ENCODE data around the gene SLC26A11.

Gene SLC26A11

GRCh38 chr17:80291691-80292487 lies 71.7 kb downstream of the SLC26A11 start:
- Histone ChIP-seq H3K27me3 (ENCODE audit: insufficient read depth, poor library complexity, severe bottlenecking) (no peaks in the 10 kb centered on the region), H3K27ac (ENCODE audit: poor library complexity, severe bottlenecking) (no peak overlapping the region), H3K4me1 (ENCODE audit: insufficient read depth, poor library complexity, severe bottlenecking) (no peaks in the 10 kb centered on the region), H3K9me3 (ENCODE audit: severe bottlenecking) (no peaks in the 10 kb centered on the region), H3K36me3 (ENCODE audit: low read depth) (peaks cover 99% of the 10 kb centered on the region), H3K4me3 (ENCODE audit: severe bottlenecking) (no peak overlapping the region)
- DNase-seq (ENCODE audit: low spot score) (no peak), ATAC-seq (ENCODE audit: low read depth) (no peak)
- TF ChIP-seq CTCF (IDR thresholded peaks at IDR 0.05; ENCODE audit: poor library complexity, severe bottlenecking), result no peak

GRCh38 chr17:80292521-80292971 lies 72.3 kb downstream of the SLC26A11 start:
- no peaks in the 10 kb centered on the region for H3K9me3 ChIP-seq (ENCODE audit: severe bottlenecking)
- no peaks in the 10 kb centered on the region for H3K4me1 ChIP-seq (ENCODE audit: insufficient read depth, poor library complexity, severe bottlenecking)
- DNase-seq (ENCODE audit: low spot score) (no peak), ATAC-seq (ENCODE audit: low read depth) (no peak)
- no peak for TF ChIP-seq CTCF (IDR thresholded peaks at IDR 0.05; ENCODE audit: poor library complexity, severe bottlenecking)
- no peak overlapping the region for H3K4me3 ChIP-seq (ENCODE audit: severe bottlenecking)
- H3K36me3 ChIP-seq (ENCODE audit: low read depth), result peaks cover 97% of the 10 kb centered on the region
- H3K27me3 ChIP-seq (ENCODE audit: insufficient read depth, poor library complexity, severe bottlenecking), result no peaks in the 10 kb centered on the region
- no peak overlapping the region for H3K27ac ChIP-seq (ENCODE audit: poor library complexity, severe bottlenecking)

- Histone ChIP-seq H3K9me3 (ENCODE audit: severe bottlenecking) (no peaks in the 10 kb centered on the region), H3K4me1 (ENCODE audit: insufficient read depth, poor library complexity, severe bottlenecking) (no peaks in the 10 kb centered on the region), H3K36me3 (ENCODE audit: low read depth) (peaks cover 96% of the 10 kb centered on the region), H3K27ac (ENCODE audit: poor library complexity, severe bottlenecking) (no peak overlapping the region), H3K4me3 (ENCODE audit: severe bottlenecking) (no peak overlapping the region), H3K27me3 (ENCODE audit: insufficient read depth, poor library complexity, severe bottlenecking) (no peaks in the 10 kb centered on the region)
- no peak for TF ChIP-seq CTCF (IDR thresholded peaks at IDR 0.05; ENCODE audit: poor library complexity, severe bottlenecking)
- no peak for DNase-seq (ENCODE audit: low spot score)
- ATAC-seq (ENCODE audit: low read depth), result no peak
These were observed 74.0 kb downstream of the SLC26A11 start for GRCh38 chr17:80294210-80294609.

GRCh38 chr17:80294653-80295052 lies 74.4 kb downstream of the SLC26A11 start:
- no peak overlapping the region for H3K27ac ChIP-seq (ENCODE audit: poor library complexity, severe bottlenecking)
- no peak for TF ChIP-seq CTCF (IDR thresholded peaks at IDR 0.05; ENCODE audit: poor library complexity, severe bottlenecking)

GRCh38 chr17:80295146-80295545 lies 74.9 kb downstream of the SLC26A11 start:
- no peaks in the 10 kb centered on the region for H3K9me3 ChIP-seq (ENCODE audit: severe bottlenecking)
- ATAC-seq (ENCODE audit: low read depth) (no peak), DNase-seq (ENCODE audit: low spot score) (no peak)
- H3K4me1 ChIP-seq (ENCODE audit: insufficient read depth, poor library complexity, severe bottlenecking), result no peaks in the 10 kb centered on the region
- no peak overlapping the region for H3K4me3 ChIP-seq (ENCODE audit: severe bottlenecking)
- no peak for TF ChIP-seq CTCF (IDR thresholded peaks at IDR 0.05; ENCODE audit: poor library complexity, severe bottlenecking)
- peaks cover 96% of the 10 kb centered on the region for H3K36me3 ChIP-seq (ENCODE audit: low read depth)
- H3K27ac ChIP-seq (ENCODE audit: poor library complexity, severe bottlenecking), result no peak overlapping the region
- no peaks in the 10 kb centered on the region for H3K27me3 ChIP-seq (ENCODE audit: insufficient read depth, poor library complexity, severe bottlenecking)

More at GRCh38 chr17:80294653-80295052, 74.4 kb downstream of the SLC26A11 start:
- no peak for DNase-seq (ENCODE audit: low spot score)
- no peaks in the 10 kb centered on the region for H3K9me3 ChIP-seq (ENCODE audit: severe bottlenecking)
- no peaks in the 10 kb centered on the region for H3K4me1 ChIP-seq (ENCODE audit: insufficient read depth, poor library complexity, severe bottlenecking)
- H3K36me3 ChIP-seq (ENCODE audit: low read depth), result peaks cover 96% of the 10 kb centered on the region
- H3K27me3 ChIP-seq (ENCODE audit: insufficient read depth, poor library complexity, severe bottlenecking), result no peaks in the 10 kb centered on the region
- no peak overlapping the region for H3K4me3 ChIP-seq (ENCODE audit: severe bottlenecking)
- ATAC-seq (ENCODE audit: low read depth), result no peak

All from RWPE2 (cell line).